ENCODE results near the gene CPLX3. TPM values are rescaled to one million over a fixed set of nuclear protein-coding genes. Genes with fewer than 3 reads are reported as not detected.

CPLX3 gene
- polyA plus RNA-seq, 1 donor from 2014 or later, result not detected

GRCh38 chr15:74838137-74838516 is 11.7 kb downstream of the CPLX3 start:
- Mint-ChIP-seq H3K9me3 (no peaks in the 10 kb centered on the region), H3K4me1 (peaks cover 4 to 15% (median 11%) of the 10 kb centered on the region in 3 donors), H3K27me3 (no peaks in the 10 kb centered on the region), H3K27ac (no peak overlapping the region), H3K36me3 (peaks cover 4% of the 10 kb centered on the region), H3K4me3 (no peak overlapping the region)

- H3K4me1 Mint-ChIP-seq, result peaks cover 11 to 18% (median 13%) of the 10 kb centered on the region in 3 donors
- no peak overlapping the region for H3K4me3 Mint-ChIP-seq
- H3K9me3 Mint-ChIP-seq, result no peaks in the 10 kb centered on the region
- H3K27me3 Mint-ChIP-seq, result no peaks in the 10 kb centered on the region
- H3K36me3 Mint-ChIP-seq, result peaks cover 4% of the 10 kb centered on the region
- peak overlapping the region in 1 of 3 donors; percentile 62 for H3K27ac Mint-ChIP-seq
Observed at GRCh38 chr15:74838746-74839525, 12.5 kb downstream of the CPLX3 start.

GRCh38 chr15:74839526-74840395 is 13.3 kb downstream of the CPLX3 start:
- H3K9me3 Mint-ChIP-seq, result no peaks in the 10 kb centered on the region
- H3K27me3 Mint-ChIP-seq, result no peaks in the 10 kb centered on the region
- peaks cover 16 to 22% (median 19%) of the 10 kb centered on the region in 3 donors for H3K4me1 Mint-ChIP-seq
- peak overlapping the region in 2 of 4 donors; percentile 28 to 73 for H3K4me3 Mint-ChIP-seq
- peaks cover 4% of the 10 kb centered on the region for H3K36me3 Mint-ChIP-seq
- H3K27ac Mint-ChIP-seq, result peak overlapping the region in 1 of 3 donors; percentile 97

- Mint-ChIP-seq H3K4me3 (peak overlapping the region; percentile 55 to 91 (median 67)), H3K27me3 (no peaks in the 10 kb centered on the region), H3K4me1 (peaks cover 21 to 32% (median 26%) of the 10 kb centered on the region in 3 donors), H3K27ac (peak overlapping the region in 2 of 3 donors; percentile 89 to 97), H3K36me3 (peaks cover 4% of the 10 kb centered on the region), H3K9me3 (no peaks in the 10 kb centered on the region)
Observed at GRCh38 chr15:74840851-74841775, 14.7 kb downstream of the CPLX3 start.

GRCh38 chr15:74841891-74842373 is 15.5 kb downstream of the CPLX3 start:
- H3K27ac Mint-ChIP-seq, result peak overlapping the region in 2 of 3 donors; percentile 16 to 97
- peaks cover 21 to 32% (median 28%) of the 10 kb centered on the region in 3 donors for H3K4me1 Mint-ChIP-seq
- H3K9me3 Mint-ChIP-seq, result no peaks in the 10 kb centered on the region
- H3K36me3 Mint-ChIP-seq, result peaks cover 4% of the 10 kb centered on the region
- peak overlapping the region; percentile 73 to 97 (median 94) for H3K4me3 Mint-ChIP-seq
- no peaks in the 10 kb centered on the region for H3K27me3 Mint-ChIP-seq

- Mint-ChIP-seq H3K4me3 (peak within 1 kb of the TSS; percentile 73 to 97 (median 94)), H3K27me3 (no peaks in the 10 kb centered on the region), H3K9me3 (no peaks in the 10 kb centered on the region), H3K27ac (peak within 1 kb of the TSS; percentile 92 to 97 (median 95)), H3K4me1 (peaks cover 21 to 32% (median 28%) of the 10 kb centered on the region in 3 donors), H3K36me3 (peaks cover 4% of the 10 kb centered on the region)
Observed at GRCh38 chr15:74842581-74843444, 16.4 kb downstream of the CPLX3 start, which contains the start of gene ULK3. TSS of gene ULK3 (minus strand) at chr15:74843156. CDS start at chr15:74843105, 51 bp downstream.

GRCh38 chr15:74843445-74843828 is 17.0 kb downstream of the CPLX3 start:
- H3K4me1 Mint-ChIP-seq, result peaks cover 21 to 32% (median 28%) of the 10 kb centered on the region in 3 donors
- H3K36me3 Mint-ChIP-seq, result peaks cover 4% of the 10 kb centered on the region
- H3K9me3 Mint-ChIP-seq, result no peaks in the 10 kb centered on the region
- no peaks in the 10 kb centered on the region for H3K27me3 Mint-ChIP-seq
- H3K27ac Mint-ChIP-seq, result peak overlapping the region; percentile 92 to 97 (median 95)
- H3K4me3 Mint-ChIP-seq, result peak overlapping the region; percentile 73 to 94 (median 85)

- H3K27me3 Mint-ChIP-seq, result no peaks in the 10 kb centered on the region
- H3K9me3 Mint-ChIP-seq, result no peaks in the 10 kb centered on the region
- H3K36me3 Mint-ChIP-seq, result peaks cover 4% of the 10 kb centered on the region
- H3K27ac Mint-ChIP-seq, result peak overlapping the region; percentile 92 to 97 (median 95)
- H3K4me1 Mint-ChIP-seq, result peaks cover 21 to 32% (median 28%) of the 10 kb centered on the region in 3 donors
- peak overlapping the region; percentile 73 to 94 (median 85) for H3K4me3 Mint-ChIP-seq
Observed at GRCh38 chr15:74843891-74844299, 17.5 kb downstream of the CPLX3 start.

- Mint-ChIP-seq H3K27me3 (no peaks in the 10 kb centered on the region), H3K9me3 (no peaks in the 10 kb centered on the region), H3K27ac (peak overlapping the region; percentile 78 to 97 (median 95)), H3K36me3 (peaks cover 4% of the 10 kb centered on the region), H3K4me3 (peak overlapping the region in 3 of 4 donors; percentile 50 to 82 (median 63)), H3K4me1 (peaks cover 21 to 32% (median 28%) of the 10 kb centered on the region in 3 donors)
Observed at GRCh38 chr15:74844319-74845207, 18.1 kb downstream of the CPLX3 start.

GRCh38 chr15:74845208-74845568 is 18.8 kb downstream of the CPLX3 start:
- Mint-ChIP-seq H3K36me3 (peaks cover 2% of the 10 kb centered on the region), H3K4me3 (peak overlapping the region; percentile 49 to 82 (median 56)), H3K4me1 (peaks cover 21 to 31% (median 28%) of the 10 kb centered on the region in 3 donors), H3K27ac (peak overlapping the region; percentile 78 to 97 (median 95)), H3K9me3 (no peaks in the 10 kb centered on the region), H3K27me3 (no peaks in the 10 kb centered on the region)

- Mint-ChIP-seq H3K9me3 (no peaks in the 10 kb centered on the region), H3K27ac (peak overlapping the region; percentile 78 to 97 (median 95)), H3K4me3 (peak overlapping the region; percentile 37 to 63 (median 50)), H3K4me1 (peaks cover 21 to 31% (median 28%) of the 10 kb centered on the region in 3 donors), H3K36me3 (peaks cover 1% of the 10 kb centered on the region), H3K27me3 (no peaks in the 10 kb centered on the region)
Observed at GRCh38 chr15:74845581-74845980, 19.2 kb downstream of the CPLX3 start.

- Mint-ChIP-seq H3K9me3 (no peaks in the 10 kb centered on the region), H3K36me3 (no peaks in the 10 kb centered on the region), H3K4me3 (peak overlapping the region in 1 of 4 donors; percentile 32), H3K27ac (no peak overlapping the region), H3K27me3 (no peaks in the 10 kb centered on the region), H3K4me1 (peaks cover 21 to 23% (median 21%) of the 10 kb centered on the region in 3 donors)
Observed at GRCh38 chr15:74847432-74847831, 21.0 kb downstream of the CPLX3 start.
